Ishikawa (cell line): ENCODE measurements around the gene TMEM120A.

Experiments
- CEBPB ChIP-seq: IDR thresholded peaks from 2 replicates; pipeline ENCODE4 v1.6.1; 2012
- EGR1 ChIP-seq: IDR thresholded peaks from 2 replicates; pipeline ENCODE4 v1.6.1; 2012
- NFIC ChIP-seq: IDR thresholded peaks from 2 replicates; pipeline ENCODE4 v1.6.1; 2012
- RAD21 ChIP-seq: IDR thresholded peaks from 2 replicates; pipeline ENCODE4 v1.6.1; 2012; ENCODE audit warnings: low read depth
- TCF12 ChIP-seq: IDR thresholded peaks from 2 replicates; pipeline ENCODE4 v1.6.1; 2012; ENCODE audit warnings: low read depth
- USF1 ChIP-seq: IDR thresholded peaks from 2 replicates; pipeline ENCODE4 v1.6.1; 2012
- YY1 ChIP-seq: IDR thresholded peaks from 2 replicates; pipeline ENCODE4 v1.6.1; 2012; ENCODE audit warnings: low read depth
- ZBTB7A ChIP-seq: IDR thresholded peaks from 2 replicates; pipeline ENCODE4 v1.6.1; 2012; ENCODE audit warnings: low read depth

- TF ChIP-seq ZBTB7A = no peak
- TF ChIP-seq RAD21 = no peak
- TF ChIP-seq NFIC = no peak
- no peak for TF ChIP-seq USF1
- no peak for TF ChIP-seq EGR1
- no peak for TF ChIP-seq YY1
- no peak for TF ChIP-seq CEBPB
- no peak for TF ChIP-seq TCF12
Observed at GRCh38 chr7:75989500-75990388, 4.7 kb downstream of the TMEM120A start.
